Hepatocyte (in vitro differentiated cells): ENCODE results near the gene POLD2. TPM values are rescaled to one million over a fixed set of nuclear protein-coding genes. Genes with fewer than 3 reads are reported as not detected.

Source experiments
- DNase-seq: peaks from one replicate; pipeline ENCODE4 v3.0.0-alpha.2; 2016; ENCODE audit warnings: low spot score
- H2AFZ ChIP-seq: fragments of 200-600 bp; sonication (generic); 2 replicates; pipeline ENCODE4 v1.6.0; 2016; ENCODE audit warnings: antibody characterized with exemption, mild to moderate bottlenecking
- H3K27ac ChIP-seq: fragments of 200-600 bp; sonication (generic); 2 replicates; pipeline ENCODE4 v1.5.1; 2016; ENCODE audit warnings: mild to moderate bottlenecking
- H3K27me3 ChIP-seq: fragments of 200-600 bp; sonication (generic); 2 replicates; pipeline ENCODE4 v1.6.1; 2016
- H3K36me3 ChIP-seq: fragments of 200-600 bp; sonication (generic); replicated peaks from 2 replicates; pipeline ENCODE4 v1.5.1; 2016; ENCODE audit warnings: low read depth; ENCODE audit not compliant: insufficient read depth
- H3K4me1 ChIP-seq: fragments of 200-600 bp; sonication (generic); 2 replicates; pipeline ENCODE4 v1.5.1; 2016; ENCODE audit warnings: mild to moderate bottlenecking, moderate library complexity; ENCODE audit not compliant: insufficient read depth
- H3K4me2 ChIP-seq: fragments of 200-600 bp; sonication (generic); 2 replicates; pipeline ENCODE4 v1.6.0; 2016
- H3K4me3 ChIP-seq: fragments of 200-600 bp; sonication (generic); 2 replicates; pipeline ENCODE4 v1.5.1; 2016; ENCODE audit warnings: mild to moderate bottlenecking
- H3K79me2 ChIP-seq: fragments of 200-600 bp; sonication (generic); 2 replicates; pipeline ENCODE4 v1.6.0; 2017; ENCODE audit warnings: mild to moderate bottlenecking
- H3K9me2 ChIP-seq: fragments of 200-600 bp; sonication (generic); replicated peaks from 2 replicates; pipeline ENCODE4 v1.6.0; 2017; ENCODE audit warnings: mild to moderate bottlenecking; ENCODE audit not compliant: insufficient read depth
- H3K9me3 ChIP-seq: fragments of 200-600 bp; sonication (generic); 2 replicates; pipeline ENCODE4 v1.5.1; 2016; ENCODE audit warnings: low read depth, mild to moderate bottlenecking
- H4K20me1 ChIP-seq: fragments of 200-600 bp; sonication (generic); 2 replicates; pipeline ENCODE4 v1.6.0; 2016; ENCODE audit warnings: mild to moderate bottlenecking; ENCODE audit not compliant: insufficient read depth, poor library complexity, severe bottlenecking
- EZH2 ChIP-seq: fragments of 200-600 bp; sonication (generic); IDR thresholded peaks from 2 replicates; pipeline ENCODE4 v1.6.1; 2016; ENCODE audit warnings: antibody characterized with exemption, mild to moderate bottlenecking, borderline replicate concordance
- EZH2phosphoT487 ChIP-seq: fragments of 200-600 bp; sonication (generic); IDR thresholded peaks from one replicate; pipeline ENCODE4 v1.6.1; 2018; ENCODE audit warnings: antibody characterized with exemption, mild to moderate bottlenecking, low read depth, moderate library complexity; ENCODE audit not compliant: unreplicated experiment, severe bottlenecking
- WGBS: methylation state at CpG from one replicate; pipeline ENCODE4 v1.1.6; 2016; ENCODE audit warnings: low lambda C conversion rate; ENCODE audit errors: missing lambda C conversion rate; 5-methylcytosine and 5-hydroxymethylcytosine counted together
- polyA plus RNA-seq: library from polyadenylated mRNA; unstranded; fragments of >200 nt; fragmentation: Nextera tagmentation; extraction: Ambion mirVana; gene quantifications from 2 replicates; pipeline ENCODE4 v1.2.1, GENCODE V29; 2016
- total RNA-seq: library from RNA; depleted of rRNA; stranded (reverse); fragments of >200 nt; gene quantifications from 2 replicates; pipeline ENCODE4 v1.2.3, GENCODE V29; 2014
- TF ChIP-seq, protein P1 (sequence below): fragments of 200-600 bp; sonication (generic); IDR thresholded peaks from 2 replicates; pipeline ENCODE4 v1.5.1; 2016; ENCODE audit warnings: antibody characterized with exemption, mild to moderate bottlenecking; ENCODE audit not compliant: poor library complexity

The POLD2 gene
- total and polyA plus RNA-seq, 2 experiments from 2014 or later: 59.9 to 110 TPM

DNA sequence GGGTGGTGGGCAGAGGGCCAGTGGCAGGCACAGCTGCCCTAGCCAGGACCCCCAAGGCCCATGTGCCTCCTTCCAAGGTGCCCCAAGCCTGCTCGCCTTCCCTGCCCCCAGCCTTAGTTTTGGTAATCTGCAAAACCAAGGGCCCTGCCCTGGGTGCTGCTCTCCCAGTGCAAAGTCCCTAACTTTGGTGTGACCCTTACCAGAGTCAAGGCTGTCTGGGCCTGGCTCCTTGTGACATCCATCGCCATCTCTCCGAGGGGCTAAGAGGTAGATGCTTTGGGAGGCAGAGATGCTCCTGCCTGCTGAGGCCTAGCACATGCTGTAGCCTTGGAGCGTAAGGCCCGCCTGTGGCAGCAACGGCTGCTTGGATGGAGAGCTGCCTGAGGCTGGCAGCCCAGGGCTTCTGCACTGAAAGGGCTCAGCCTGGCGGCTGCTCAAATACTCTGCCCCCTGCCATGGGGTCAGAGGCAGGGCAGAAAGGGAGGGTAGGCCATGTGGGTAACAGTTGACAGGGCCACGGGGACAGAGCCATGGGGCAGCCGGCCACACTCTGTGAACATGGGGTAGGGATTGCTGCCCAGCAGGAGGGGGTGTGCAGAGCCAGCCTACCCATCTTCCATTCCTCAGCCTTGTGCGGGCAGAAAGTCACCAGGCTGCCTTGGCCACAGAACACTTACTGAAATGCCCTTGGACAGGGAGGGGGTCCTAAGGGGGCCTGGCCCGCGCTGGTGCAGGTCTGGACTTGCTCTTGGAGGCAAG is 35.7 kb upstream of the POLD2 start:
- no peak overlapping the region for H2AFZ ChIP-seq
- H3K27ac ChIP-seq: no peak overlapping the region
- H4K20me1 ChIP-seq: no peaks in the 10 kb centered on the region
- H3K79me2 ChIP-seq: no peaks in the 10 kb centered on the region
- H3K36me3 ChIP-seq: no peaks in the 10 kb centered on the region
- no peaks in the 10 kb centered on the region for H3K27me3 ChIP-seq
- H3K4me1 ChIP-seq: no peaks in the 10 kb centered on the region
- no peak for TF ChIP-seq EZH2phosphoT487
- TF ChIP-seq, protein P1, sequence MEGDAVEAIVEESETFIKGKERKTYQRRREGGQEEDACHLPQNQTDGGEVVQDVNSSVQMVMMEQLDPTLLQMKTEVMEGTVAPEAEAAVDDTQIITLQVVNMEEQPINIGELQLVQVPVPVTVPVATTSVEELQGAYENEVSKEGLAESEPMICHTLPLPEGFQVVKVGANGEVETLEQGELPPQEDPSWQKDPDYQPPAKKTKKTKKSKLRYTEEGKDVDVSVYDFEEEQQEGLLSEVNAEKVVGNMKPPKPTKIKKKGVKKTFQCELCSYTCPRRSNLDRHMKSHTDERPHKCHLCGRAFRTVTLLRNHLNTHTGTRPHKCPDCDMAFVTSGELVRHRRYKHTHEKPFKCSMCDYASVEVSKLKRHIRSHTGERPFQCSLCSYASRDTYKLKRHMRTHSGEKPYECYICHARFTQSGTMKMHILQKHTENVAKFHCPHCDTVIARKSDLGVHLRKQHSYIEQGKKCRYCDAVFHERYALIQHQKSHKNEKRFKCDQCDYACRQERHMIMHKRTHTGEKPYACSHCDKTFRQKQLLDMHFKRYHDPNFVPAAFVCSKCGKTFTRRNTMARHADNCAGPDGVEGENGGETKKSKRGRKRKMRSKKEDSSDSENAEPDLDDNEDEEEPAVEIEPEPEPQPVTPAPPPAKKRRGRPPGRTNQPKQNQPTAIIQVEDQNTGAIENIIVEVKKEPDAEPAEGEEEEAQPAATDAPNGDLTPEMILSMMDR: no peak
- no peaks in the 10 kb centered on the region for H3K9me3 ChIP-seq
- WGBS: 93% methylated on average over 12 of the region's 12 CpGs
- no peak for DNase-seq
- H3K9me2 ChIP-seq: no peaks in the 10 kb centered on the region
- H3K4me3 ChIP-seq: no peak overlapping the region
- no peak overlapping the region for H3K4me2 ChIP-seq

DNA sequence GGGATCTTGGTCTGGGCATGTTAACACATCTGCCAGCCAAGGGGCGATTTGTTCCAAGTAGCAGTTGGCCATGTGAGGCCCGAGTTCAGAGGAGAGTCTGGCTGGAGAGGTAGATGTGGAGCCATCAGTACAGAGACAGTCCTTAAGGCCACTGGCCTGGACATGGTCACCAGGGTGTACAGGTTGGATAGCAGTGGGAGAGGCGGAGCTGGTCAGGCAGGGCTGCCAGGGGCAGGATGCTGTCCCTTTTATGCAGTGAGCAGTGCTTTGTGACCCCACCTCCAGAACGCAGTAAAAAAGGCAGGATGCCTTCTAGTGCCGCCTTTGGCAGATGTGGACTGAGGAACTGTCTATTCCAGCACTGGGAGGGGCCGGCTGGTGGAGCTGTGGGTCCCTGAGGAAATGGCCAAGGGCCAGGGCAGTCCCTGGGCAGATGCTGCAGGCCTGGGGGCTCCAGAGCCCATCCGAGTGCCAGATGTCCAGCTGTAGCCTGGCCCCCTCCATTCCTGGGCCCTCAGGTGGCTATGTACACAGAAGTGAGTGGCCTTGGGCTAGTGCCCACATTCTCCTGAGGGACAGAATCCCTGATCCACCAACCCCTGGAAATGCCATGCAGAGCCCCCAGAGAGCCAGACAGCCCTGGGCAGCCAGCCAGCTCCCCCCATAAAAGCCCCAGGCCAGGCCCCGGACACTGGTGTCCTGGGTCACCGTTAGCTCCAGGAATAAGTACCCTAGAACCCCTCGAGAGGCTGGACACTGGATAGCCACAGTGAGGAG is 34.9 kb upstream of the POLD2 start:
- no peak overlapping the region for H3K4me2 ChIP-seq
- TF ChIP-seq, protein P1: no peak
- no peak for TF ChIP-seq EZH2
- no peak for TF ChIP-seq EZH2phosphoT487
- DNase-seq: no peak
- WGBS: 87% methylated on average over 10 of the region's 10 CpGs
- H2AFZ ChIP-seq: no peak overlapping the region
- no peaks in the 10 kb centered on the region for H3K4me1 ChIP-seq
- H3K79me2 ChIP-seq: no peaks in the 10 kb centered on the region
- no peaks in the 10 kb centered on the region for H4K20me1 ChIP-seq
- H3K27me3 ChIP-seq: no peaks in the 10 kb centered on the region
- no peak overlapping the region for H3K27ac ChIP-seq
- H3K9me3 ChIP-seq: no peaks in the 10 kb centered on the region
- no peaks in the 10 kb centered on the region for H3K36me3 ChIP-seq
- no peaks in the 10 kb centered on the region for H3K9me2 ChIP-seq
- no peak overlapping the region for H3K4me3 ChIP-seq

DNA sequence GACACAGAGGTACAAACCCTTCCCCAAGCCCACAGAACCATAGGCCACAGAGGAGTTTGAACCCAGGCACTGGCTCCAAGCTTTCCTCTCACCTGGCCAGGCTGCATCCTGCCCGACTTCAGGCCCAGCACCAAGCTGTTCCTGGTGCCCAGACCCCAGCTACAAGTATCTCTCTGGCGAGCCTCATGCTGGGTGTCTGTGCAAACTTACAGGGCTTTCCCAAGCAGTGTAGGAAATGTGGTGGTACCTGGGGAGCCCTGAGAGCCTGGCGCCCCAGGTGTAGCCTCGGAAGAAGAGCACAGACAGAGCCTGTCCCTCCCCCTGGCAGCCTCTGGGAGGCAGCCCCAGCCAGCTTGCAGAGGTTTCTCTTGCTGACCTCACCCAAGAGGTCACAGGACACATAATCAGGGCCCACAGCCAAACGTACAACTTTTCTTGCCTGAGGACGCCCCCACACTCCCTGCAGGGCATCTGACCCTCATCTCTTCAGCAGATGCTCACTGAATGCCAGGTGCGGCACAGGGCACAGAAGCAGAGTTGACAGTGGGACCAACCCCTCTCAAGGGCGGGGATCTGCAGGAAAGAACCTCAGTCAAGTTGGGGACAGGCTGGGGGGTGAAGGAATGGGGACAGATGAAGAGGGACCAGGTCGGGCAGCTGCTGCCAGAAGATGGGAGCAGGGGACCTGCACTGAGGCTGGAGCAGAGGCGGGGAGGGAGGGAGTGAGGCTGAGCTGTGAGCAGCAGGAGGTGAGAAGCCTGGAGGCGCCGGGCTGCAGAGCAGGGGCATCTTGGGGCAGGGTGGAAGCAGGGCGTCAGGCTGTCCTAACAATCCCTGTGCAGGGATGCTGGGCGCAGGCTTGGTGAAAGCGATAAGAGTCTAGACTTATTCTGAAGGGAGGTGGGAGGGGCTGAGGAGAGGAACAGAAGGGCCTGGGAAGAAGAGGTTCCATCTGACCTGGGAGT is 34.0 kb upstream of the POLD2 start:
- no peaks in the 10 kb centered on the region for H3K4me1 ChIP-seq
- no peaks in the 10 kb centered on the region for H3K79me2 ChIP-seq
- H3K4me2 ChIP-seq: no peak overlapping the region
- no peaks in the 10 kb centered on the region for H3K9me3 ChIP-seq
- H3K36me3 ChIP-seq: no peaks in the 10 kb centered on the region
- no peaks in the 10 kb centered on the region for H3K9me2 ChIP-seq
- no peak overlapping the region for H2AFZ ChIP-seq
- no peak for DNase-seq
- no peaks in the 10 kb centered on the region for H4K20me1 ChIP-seq
- WGBS: 86% methylated on average over 15 of the region's 15 CpGs
- H3K27ac ChIP-seq: no peak overlapping the region
- TF ChIP-seq EZH2phosphoT487 (no peak), EZH2 (no peak)
- TF ChIP-seq, protein P1: no peak
- H3K27me3 ChIP-seq: no peaks in the 10 kb centered on the region
- no peak overlapping the region for H3K4me3 ChIP-seq
